GM19463 (cell line): ENCODE data around the gene BRCA1.
"Not testable (repeated sequence)": the region's sequence is repeated elsewhere in the genome, so short reads cannot be mapped to it uniquely, and the experiment has no call there.

Experiments used
- ATAC-seq: cut with Tn5 transposase; IDR thresholded peaks from one replicate; pipeline ENCODE4 v1.9.1; 2021; ENCODE audit warnings: mild to moderate bottlenecking, moderate library complexity; ENCODE audit not compliant: unreplicated experiment

Gene BRCA1

DNA sequence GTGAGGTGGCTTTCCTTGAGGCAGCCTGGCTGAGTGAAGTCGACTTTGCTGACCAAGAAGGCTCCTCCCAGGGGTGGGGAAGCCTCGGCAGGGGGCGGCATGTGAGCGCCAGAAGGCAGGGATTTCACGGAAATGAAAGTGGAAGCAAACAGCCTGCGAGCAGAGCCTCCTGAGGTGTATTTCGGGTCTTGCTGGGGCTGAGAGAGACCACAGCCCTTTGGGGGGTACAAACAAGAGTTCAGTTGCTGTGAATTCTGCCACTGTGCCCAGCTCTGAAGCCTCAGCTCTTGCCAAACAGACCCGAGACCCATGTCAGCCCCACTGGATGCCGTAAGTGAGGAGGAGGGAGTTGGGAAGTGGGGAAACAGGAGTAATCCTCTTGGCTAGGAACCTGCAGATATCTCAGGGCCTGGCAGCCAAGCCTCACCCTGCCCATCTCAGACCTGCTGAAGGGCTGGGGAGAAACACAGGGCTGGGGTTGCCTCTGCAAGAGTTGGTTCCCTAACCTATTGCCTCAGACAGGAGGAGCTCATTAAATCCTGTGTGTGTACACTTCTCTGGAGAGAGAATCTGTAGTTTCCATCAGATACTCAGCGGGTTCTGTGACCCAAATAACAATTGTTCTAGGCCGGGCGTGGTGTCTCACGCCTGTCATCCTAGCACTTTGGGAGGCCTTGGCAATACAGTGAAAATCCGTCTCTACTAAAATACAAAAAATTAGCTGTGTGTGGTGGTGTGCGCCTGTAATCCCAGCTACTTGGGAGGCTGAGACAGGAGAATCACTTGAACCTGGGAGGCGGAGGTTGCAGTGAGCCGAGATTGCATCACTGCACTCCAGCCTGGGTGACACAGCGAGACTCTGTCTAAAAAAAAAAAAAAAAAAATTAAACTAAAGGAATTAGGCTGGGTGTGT is 118.3 kb downstream of the BRCA1 start, which contains the start of gene IFI35:
Gene IFI35 (plus strand): TSS at position 146 of the 913 bp plus-strand sequence. CDS start 164 bp downstream, at position 310.
- peak; percentile 73 for ATAC-seq

DNA sequence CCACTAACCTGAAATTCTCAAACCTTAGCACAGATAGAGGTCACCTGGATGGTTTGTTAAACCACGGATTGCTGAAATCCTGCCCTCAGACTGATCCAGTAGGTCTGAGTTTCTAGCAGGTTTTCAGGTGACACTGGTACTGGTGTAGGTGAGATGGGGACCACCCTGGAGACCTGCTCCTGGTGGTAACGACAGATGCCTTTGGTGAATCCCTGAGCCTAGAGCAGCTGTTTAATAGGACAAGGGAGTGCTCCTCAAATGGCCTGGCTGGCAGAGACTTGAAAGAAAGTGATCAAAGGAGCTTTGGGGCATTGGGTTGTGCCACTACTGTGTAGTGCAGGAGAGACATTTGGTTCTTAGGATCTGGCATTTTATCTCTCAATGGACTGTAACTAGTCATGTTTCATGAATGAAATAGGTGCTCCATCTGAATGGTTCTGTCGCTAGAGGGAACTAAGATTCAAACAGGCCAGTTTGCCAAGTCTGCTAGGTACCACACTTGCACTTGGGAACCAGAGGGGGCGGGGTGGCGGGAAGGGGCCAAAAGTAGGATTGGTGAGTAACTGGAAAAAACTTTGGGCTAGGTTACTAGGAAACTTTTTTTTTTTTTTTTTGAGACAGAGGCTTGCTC is 121.5 kb downstream of the BRCA1 start:
- no peak for ATAC-seq

DNA sequence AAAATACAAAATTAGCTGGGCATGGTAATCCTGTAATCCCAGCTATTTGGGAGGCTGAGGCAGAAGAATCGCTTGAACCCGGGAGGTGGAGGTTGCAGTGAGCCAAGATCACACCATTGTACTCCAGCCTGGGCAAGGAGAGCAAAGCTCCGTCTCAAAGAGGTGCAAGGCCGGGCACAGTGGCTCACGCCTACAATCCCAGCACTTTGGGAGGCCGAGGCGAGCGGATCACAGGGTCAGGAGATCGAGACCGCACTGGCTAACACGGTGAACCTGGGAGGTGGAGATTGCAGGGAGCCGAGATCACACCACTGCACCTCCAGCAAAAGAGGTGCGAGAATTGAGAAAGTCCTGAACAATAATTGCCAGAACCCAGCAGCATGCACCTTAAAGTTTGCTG is 124.3 kb downstream of the BRCA1 start:
- not testable (repeated sequence) for ATAC-seq

DNA sequence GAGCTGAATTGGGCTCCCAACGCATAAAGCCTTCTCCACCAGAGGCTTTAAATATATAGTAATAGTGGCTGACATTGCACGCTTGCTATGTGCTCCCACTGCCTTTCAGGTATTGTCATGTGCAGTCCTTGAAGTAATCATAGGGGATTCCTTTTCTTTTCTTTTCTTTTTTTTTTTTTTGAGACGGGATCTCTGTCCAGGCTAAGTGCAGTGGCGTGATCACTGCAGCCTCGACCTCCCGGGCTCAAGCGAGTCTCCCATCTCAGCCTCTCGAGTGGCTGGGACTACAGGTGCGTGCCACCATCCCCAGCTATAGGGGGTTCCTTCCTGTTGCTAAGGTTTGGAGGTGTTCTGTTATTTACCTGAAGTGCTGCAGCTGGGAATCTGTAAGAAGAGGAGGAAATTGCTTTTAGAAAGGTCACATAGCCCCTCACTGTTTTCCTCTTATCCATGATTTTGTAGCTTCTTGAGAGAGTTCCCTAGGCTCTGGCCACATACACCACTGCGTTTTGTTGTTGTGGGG is 126.1 kb downstream of the BRCA1 start:
- no peak for ATAC-seq

DNA sequence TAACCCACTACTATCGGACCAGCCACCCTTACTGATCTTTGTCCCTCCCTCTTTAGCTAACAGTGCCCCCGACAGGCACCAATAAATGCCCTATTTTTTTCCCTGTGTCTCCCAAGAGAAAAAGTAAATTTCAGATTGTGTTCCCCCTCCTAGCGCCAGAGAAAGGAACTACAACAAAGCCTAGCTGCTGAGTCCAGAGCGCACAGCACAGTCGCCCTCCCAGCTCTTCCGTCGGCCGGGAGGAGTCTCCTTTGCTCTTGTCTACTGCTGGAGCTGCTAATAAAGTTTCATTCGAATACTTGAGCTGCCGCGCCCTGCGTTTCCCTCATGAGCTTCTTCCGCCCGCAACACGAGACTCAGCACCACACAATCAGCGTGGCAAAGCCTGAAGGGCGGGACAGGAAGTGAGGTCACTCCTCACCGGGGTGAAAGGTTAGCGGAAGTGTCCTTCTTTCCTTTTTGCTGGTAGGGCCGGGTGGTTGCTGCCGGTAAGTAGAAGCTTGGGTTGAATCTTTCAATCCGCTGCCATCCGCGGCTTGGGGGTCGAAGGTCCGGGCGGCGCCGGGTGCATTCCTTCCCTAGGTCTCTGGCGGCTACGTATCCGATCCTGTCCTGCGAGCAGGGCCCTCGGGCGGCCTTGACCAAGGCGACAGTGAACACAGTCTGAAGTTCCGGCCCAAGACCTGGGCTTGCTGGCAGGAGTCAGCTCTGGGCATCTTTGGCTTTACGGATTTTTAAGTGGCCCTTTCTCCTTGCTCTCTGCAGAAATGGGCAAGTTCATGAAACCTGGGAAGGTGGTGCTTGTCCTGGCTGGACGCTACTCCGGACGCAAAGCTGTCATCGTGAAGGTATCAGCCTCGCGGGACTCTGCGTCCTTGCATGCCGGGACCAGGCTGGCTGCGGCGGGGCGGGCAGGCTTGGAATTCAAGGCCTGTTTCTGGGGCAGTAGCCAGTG is 126.9 kb downstream of the BRCA1 start, which contains the start of gene RPL27:
Gene RPL27 (plus strand): TSS at position 436 of the 955 bp plus-strand sequence. CDS start 332 bp downstream, at position 768.
- ATAC-seq = peak; percentile 93

DNA sequence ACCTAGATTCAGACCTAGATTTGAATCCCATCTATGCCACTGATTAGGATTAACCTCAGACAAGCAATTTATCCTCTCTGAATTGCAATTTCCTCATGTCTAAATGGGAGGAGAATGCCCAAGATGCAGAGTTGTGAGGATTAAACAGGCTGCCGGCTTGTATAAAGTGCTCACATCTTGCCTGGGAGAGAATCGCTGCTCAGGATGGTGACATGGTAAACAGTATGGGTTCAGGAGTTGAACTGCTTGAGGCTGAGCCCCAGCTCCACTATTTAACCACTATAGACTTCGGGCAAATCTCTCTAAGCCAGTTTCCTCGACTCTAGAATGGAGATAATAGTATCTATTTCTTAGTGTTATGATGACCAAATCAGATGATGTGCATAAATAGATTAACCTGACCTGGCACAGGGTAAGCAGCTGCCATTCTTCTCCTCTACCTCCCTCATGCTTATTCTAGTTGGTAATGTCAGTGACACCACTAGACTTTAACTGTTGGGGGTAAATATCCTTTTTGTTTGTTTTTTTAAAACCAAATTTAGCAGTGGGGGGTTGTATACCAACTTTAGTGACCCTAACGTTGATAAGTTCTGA is 127.7 kb downstream of the BRCA1 start:
- no peak for ATAC-seq
